Measurements from ENCODE around the gene MYO18A.

MYO18A gene

GRCh38 chr17:29193146-29193545 lies 12.9 kb upstream of the MYO18A start:
- no peak for FAIRE-seq
- DNase-seq (ENCODE audit: insufficient read length, low spot score) = no peak
- TF ChIP-seq, protein P1, sequence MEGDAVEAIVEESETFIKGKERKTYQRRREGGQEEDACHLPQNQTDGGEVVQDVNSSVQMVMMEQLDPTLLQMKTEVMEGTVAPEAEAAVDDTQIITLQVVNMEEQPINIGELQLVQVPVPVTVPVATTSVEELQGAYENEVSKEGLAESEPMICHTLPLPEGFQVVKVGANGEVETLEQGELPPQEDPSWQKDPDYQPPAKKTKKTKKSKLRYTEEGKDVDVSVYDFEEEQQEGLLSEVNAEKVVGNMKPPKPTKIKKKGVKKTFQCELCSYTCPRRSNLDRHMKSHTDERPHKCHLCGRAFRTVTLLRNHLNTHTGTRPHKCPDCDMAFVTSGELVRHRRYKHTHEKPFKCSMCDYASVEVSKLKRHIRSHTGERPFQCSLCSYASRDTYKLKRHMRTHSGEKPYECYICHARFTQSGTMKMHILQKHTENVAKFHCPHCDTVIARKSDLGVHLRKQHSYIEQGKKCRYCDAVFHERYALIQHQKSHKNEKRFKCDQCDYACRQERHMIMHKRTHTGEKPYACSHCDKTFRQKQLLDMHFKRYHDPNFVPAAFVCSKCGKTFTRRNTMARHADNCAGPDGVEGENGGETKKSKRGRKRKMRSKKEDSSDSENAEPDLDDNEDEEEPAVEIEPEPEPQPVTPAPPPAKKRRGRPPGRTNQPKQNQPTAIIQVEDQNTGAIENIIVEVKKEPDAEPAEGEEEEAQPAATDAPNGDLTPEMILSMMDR (IDR thresholded peaks at IDR 0.05; ENCODE audit: insufficient read depth, missing control alignments) = no peak

DNA sequence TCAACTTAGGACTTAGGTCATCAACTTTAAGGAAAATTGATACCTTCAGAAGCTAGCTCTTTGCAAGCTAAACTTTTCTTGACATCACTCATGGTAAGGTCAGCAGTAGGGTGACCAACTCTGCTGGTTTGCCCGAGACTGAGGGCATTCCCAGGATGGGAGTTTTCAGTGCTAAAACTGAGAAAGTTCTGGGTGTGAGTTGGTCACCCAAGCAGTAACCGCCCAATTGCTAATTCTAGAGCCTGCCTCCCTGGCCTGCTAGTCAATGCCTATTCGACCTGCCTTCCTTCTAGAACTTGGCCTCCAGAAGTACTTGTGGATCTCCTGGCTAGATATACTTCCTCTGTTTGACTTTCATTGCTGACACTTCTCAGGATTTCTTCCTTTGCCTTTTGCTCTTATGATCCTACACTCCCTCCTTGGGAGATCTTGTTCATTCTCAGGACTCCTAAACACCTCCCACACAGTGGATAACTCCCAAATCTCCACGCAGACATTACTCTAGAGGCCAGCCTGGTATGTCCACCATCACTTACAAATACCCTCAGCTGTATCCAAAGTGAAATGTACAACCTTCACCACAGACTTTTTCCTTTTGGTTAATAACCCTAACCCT lies 10.5 kb upstream of the MYO18A start:
- DNase-seq (ENCODE audit: insufficient read length, low spot score) (no peak), FAIRE-seq (no peak)
- TF ChIP-seq, protein P1 (IDR thresholded peaks at IDR 0.05; ENCODE audit: insufficient read depth, missing control alignments) = no peak

DNA sequence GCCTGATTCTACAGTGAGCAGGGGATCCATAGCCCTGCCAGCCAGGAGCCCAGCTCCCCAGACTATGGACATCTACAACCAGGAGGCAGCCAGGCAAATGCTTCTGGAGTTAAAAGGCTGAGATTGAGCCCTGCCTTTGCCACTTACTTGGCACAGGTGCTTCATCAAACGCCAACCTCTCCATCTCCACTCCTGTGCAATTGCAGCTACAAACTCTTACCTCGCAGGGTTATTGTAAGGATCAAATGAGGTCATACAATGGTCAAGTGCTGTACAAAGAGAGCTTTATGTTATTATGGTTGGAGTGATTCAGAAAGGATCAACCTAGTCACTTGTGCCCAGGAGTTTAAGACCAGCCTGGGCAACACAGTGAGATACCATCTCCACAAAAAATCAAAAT lies 9.8 kb upstream of the MYO18A start:
- FAIRE-seq = no peak

GRCh38 chr17:29189355-29189754 lies 9.2 kb upstream of the MYO18A start:
- no peak for DNase-seq (ENCODE audit: insufficient read length, low spot score)
- FAIRE-seq = no peak
- TF ChIP-seq, protein P1 (IDR thresholded peaks at IDR 0.05; ENCODE audit: insufficient read depth, missing control alignments) = no peak

More for the DNA sequence above, 9.8 kb upstream of the MYO18A start:
- TF ChIP-seq, protein P1 (IDR thresholded peaks at IDR 0.05; ENCODE audit: insufficient read depth, missing control alignments) = no peak
- no peak for DNase-seq (ENCODE audit: insufficient read length, low spot score)

- no peak for DNase-seq (ENCODE audit: insufficient read length, low spot score)
- no peak for FAIRE-seq
- TF ChIP-seq, protein P1 (IDR thresholded peaks at IDR 0.05; ENCODE audit: insufficient read depth, missing control alignments) = no peak
Observed at GRCh38 chr17:29181226-29181625, 1.0 kb upstream of the MYO18A start.

DNA sequence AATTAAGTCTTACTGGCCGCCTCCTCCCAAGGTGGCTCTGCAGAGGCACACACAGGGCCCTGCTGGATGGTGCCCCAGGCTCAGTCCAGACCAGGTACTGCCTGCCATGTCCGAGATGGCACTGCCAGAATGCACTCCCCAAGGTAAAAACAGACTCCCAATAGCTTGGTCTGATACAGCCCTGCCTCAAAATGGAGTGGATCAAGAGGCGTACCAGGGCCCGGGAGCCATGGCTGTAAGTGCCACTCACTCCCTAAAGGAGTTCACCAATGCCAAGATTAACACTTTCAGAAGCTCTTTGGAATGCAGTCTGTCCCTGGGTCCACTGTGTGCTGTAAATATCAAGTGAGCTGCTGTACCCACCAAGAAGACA lies 576 bp upstream of the MYO18A start:
- DNase-seq (ENCODE audit: insufficient read length, low spot score) (no peak), FAIRE-seq (no peak)
- TF ChIP-seq, protein P1 (IDR thresholded peaks at IDR 0.05; ENCODE audit: insufficient read depth, missing control alignments) = no peak

DNA sequence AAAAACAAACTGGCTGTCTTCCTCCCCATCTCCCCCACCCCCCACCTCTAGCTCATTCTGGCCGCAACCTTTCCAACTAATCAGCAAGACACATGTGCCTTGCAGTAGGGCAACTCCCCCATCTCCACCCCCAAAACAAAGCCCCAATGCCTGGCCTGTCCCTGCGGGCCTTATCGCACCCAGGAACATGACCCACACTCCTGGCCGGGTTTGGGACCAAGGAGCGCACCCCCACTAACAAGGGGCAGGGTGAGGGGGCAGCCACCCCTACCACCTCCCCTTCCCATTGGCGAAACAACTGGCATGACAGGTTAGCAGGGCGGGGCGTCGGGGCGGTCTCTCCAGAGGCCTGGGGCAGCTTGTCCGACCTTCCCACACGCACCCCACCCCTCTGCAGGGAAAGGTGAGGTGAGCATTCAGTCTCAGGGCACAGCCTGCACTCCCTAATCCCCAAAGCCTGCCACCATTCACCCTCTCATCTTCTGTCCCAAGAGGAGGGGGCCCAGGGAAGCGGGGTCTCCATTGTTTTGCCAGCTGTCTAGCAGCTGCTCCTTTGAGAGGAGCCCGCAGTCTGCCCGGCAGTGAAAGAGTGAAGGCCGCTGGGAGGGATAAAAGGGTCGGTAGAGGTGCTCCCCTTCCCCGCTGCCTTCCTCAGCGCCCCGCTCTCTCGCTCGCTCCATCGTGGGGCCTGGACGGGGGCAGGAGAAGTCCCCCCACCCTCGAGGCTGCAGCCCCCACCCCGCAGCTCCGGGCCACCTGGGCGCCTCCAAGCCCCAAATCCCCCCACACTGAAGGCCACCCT lies 765 bp downstream of the MYO18A start:
- no peak for FAIRE-seq
- TF ChIP-seq, protein P1 (IDR thresholded peaks at IDR 0.05; ENCODE audit: insufficient read depth, missing control alignments) = no peak
- DNase-seq (ENCODE audit: insufficient read length, low spot score) = peak; percentile 35

Data from D721Med (cell line).